ENCODE results near the gene TREH. TPM values are rescaled to one million over a fixed set of nuclear protein-coding genes. Genes with fewer than 3 reads are reported as not detected.

The TREH gene
- total RNA-seq, 1 donor: not detected

DNA sequence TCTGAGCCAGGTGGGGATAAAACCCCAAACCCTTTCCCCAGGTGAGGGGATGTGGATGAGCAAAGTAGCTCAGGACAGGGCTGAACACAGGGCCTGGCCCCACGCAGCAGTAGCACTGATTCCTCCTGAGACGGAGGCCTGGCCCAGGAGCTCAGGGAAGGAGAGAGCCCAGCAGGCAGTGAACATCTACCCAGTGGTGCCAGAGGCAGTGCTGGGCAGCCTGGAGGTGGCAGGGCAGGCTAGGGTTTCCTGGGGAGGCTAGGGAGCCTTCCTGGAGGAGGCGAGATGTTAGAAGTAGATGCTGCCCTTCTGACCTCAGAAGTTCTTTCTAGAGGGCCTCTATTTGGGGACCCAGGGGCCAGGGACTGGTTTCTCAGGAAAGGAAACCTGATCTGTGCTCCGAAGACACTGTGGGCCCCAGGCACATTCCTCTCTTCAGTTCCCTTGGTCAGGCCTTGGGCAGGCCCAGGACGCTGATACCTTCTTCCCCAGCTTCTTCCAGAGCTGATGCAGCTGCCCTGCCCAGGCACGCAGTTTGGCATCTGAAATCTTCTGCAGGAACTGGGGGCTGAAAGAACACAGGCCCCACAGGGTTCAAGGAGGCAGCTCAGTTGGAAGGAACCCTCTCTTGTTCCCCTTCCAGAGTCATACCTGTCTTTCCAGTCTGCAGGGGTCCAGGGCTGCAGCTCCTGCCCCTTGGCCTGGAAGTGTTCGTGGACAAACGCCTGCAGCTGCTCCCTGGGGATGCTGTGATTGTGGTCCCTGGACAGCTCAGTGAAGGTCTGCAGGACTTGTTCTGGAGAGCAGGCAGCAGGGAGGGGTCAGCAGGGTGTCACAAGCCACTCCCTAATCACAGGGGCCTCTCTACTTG is 16.8 kb downstream of the TREH start:
- DNase-seq (ENCODE audit: low read depth): no peak
- no peak overlapping the region for H3K4me3 ChIP-seq (ENCODE audit: low read depth, low read length)
- no peak for TF ChIP-seq CTCF (IDR thresholded peaks at IDR 0.05; ENCODE audit: insufficient read depth, low read depth, low read length)

- no peak for DNase-seq (ENCODE audit: low read depth)
- no peak for TF ChIP-seq CTCF (IDR thresholded peaks at IDR 0.05; ENCODE audit: insufficient read depth, low read depth, low read length)
- H3K4me3 ChIP-seq (ENCODE audit: low read depth, low read length): no peak overlapping the region
Observed at GRCh38 chr11:118661425-118662301, 17.8 kb downstream of the TREH start.

DNA sequence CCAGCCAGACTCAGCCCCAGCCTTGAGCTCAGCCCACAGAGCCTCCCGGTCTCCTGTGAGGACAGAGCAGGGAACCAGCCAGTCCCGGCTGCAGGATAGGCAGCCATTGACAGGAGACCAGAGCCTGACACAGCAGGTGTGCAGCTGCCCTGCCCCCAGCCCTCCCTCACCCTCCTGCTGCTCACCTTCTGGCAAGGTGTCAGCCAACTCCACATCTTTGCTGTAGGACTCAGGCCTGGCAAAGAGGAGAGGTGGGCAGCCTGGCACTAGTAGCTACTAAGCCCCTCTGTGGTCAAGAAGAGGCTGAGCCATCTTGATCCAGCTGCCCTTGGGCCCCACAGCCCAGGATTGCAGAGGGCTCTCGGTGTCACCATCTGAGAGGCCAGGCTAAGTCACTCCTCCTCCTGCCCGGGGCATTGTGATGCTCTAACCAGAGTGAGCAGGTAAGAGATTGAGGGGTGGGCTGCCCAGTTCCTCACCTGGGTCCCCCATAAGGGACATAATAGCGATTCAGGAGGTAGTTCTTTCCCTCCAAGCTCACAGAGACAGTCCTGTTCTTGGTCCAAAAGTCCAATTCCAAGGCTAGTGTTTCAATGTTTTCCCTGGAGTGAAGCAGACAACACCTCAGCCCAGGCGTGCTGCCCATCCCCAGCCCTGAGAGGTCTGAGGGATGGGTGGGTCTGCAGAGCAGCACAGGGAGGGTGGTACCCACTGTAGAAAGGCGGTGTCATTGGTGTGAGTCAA is 18.6 kb downstream of the TREH start:
- H3K4me3 ChIP-seq (ENCODE audit: low read depth, low read length): no peak overlapping the region
- no peak for DNase-seq (ENCODE audit: low read depth)
- TF ChIP-seq CTCF (IDR thresholded peaks at IDR 0.05; ENCODE audit: insufficient read depth, low read depth, low read length): no peak

- TF ChIP-seq CTCF (IDR thresholded peaks at IDR 0.05; ENCODE audit: insufficient read depth, low read depth, low read length): no peak
- no peak for DNase-seq (ENCODE audit: low read depth)
- no peak overlapping the region for H3K4me3 ChIP-seq (ENCODE audit: low read depth, low read length)
Observed at GRCh38 chr11:118659953-118660680, 19.3 kb downstream of the TREH start.

GRCh38 chr11:118659314-118659952 is 20.0 kb downstream of the TREH start:
- H3K4me3 ChIP-seq (ENCODE audit: low read depth, low read length): no peak overlapping the region
- peak; percentile 84 for DNase-seq (ENCODE audit: low read depth)
- TF ChIP-seq CTCF (IDR thresholded peaks at IDR 0.05; ENCODE audit: insufficient read depth, low read depth, low read length): peak; percentile 97

Data from fibroblast of villous mesenchyme (primary cell).